NCI-H345 treated with DMSO at 0.1 percent for 48 hours (cell line): ENCODE results near the gene SON.
"Not testable (repeated sequence)": the region's sequence is repeated elsewhere in the genome, so short reads cannot be mapped to it uniquely, and the experiment has no call there.

Experiments
- DNase-seq: peaks from one replicate; lab custom pipeline; 2025; ENCODE audit not compliant: unreplicated experiment; lab: John Stamatoyannopoulos, UW

Gene SON, protein sequence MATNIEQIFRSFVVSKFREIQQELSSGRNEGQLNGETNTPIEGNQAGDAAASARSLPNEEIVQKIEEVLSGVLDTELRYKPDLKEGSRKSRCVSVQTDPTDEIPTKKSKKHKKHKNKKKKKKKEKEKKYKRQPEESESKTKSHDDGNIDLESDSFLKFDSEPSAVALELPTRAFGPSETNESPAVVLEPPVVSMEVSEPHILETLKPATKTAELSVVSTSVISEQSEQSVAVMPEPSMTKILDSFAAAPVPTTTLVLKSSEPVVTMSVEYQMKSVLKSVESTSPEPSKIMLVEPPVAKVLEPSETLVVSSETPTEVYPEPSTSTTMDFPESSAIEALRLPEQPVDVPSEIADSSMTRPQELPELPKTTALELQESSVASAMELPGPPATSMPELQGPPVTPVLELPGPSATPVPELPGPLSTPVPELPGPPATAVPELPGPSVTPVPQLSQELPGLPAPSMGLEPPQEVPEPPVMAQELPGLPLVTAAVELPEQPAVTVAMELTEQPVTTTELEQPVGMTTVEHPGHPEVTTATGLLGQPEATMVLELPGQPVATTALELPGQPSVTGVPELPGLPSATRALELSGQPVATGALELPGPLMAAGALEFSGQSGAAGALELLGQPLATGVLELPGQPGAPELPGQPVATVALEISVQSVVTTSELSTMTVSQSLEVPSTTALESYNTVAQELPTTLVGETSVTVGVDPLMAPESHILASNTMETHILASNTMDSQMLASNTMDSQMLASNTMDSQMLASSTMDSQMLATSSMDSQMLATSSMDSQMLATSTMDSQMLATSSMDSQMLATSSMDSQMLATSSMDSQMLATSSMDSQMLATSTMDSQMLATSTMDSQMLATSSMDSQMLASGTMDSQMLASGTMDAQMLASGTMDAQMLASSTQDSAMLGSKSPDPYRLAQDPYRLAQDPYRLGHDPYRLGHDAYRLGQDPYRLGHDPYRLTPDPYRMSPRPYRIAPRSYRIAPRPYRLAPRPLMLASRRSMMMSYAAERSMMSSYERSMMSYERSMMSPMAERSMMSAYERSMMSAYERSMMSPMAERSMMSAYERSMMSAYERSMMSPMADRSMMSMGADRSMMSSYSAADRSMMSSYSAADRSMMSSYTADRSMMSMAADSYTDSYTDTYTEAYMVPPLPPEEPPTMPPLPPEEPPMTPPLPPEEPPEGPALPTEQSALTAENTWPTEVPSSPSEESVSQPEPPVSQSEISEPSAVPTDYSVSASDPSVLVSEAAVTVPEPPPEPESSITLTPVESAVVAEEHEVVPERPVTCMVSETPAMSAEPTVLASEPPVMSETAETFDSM (N-terminal part only)

DNA sequence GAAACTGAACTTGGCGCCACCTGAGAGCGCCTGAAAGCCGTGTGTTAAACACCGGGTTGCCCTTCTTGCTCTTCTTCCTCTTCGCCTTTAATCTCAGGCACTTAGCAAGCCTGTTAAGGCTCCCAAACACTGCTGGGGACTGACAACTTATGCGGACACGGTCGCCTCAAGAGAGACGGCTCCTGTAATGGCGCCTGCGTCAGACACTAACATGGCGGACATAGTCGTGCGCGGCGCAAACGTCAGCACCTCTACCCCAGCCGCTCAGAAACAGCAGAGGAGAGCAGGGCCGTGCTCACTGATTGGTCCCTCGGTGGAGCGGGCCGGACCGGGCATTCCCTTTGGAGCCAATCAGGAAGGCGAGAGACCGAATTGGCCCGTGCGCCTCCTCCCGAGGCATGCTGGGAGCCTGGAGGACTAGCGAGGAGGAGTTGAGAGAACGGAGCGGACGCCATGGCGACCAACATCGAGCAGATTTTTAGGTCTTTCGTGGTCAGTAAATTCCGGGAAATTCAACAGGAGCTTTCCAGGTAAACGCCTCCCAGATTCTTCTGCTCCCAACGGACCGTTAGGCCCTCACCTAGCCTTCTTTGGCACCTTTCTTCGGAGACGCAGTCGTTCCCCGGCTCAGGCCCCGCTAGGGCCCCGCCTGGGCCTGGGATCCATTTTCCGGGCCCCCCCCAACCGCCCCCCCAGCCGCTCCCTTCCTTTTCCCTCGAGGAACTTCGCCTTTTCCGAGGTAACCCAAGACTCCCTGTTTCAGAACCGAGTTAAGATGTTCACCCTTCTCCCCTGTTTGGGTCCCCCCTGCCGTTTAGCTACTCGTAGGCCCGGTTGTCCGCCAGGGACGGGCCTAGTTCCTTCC is at the start of gene SON:
Gene SON (plus strand): TSS at position 399 of the 865 bp plus-strand sequence. CDS start 55 bp downstream, at position 454.
- peak; percentile 99 for DNase-seq

DNA sequence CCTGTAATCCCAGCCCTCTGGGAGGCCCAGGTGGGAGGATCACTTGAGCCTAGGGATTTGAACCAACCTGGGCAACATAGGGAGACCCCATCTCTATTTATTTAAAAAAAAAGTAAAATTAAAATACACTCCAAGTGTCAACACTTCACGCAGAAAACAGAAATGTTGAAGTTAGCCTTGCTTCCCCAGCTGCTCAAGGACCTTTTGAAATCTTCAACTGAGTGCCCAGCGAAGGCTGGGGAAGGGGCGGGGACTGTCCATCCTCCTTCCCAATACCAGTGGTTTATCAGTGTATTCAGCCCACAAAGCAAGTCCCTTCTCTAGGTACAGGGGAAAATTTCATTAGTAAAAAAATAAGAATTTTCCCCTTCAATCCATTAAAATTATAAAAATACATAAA is 49.1 kb upstream of the SON start:
- DNase-seq: no peak

DNA sequence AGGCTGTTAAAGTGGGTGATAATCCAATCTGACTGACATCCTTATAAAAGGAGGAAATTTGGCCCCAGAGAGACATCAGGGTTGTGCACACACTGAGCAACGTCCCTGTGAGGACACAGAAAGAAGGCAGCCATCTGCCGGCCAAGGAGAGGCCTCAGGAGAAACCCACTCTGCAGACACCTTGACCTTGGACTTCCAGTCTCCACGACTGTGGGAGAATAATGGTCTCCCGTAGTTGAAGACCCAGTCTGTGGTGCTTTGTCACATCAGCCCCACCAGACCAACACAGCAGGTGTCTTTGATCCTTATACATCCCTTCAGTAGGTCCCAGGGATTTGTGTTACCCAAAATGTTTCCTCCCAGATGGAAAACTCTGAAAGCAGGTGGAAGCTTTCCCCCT is 47.1 kb upstream of the SON start:
- no peak for DNase-seq

DNA sequence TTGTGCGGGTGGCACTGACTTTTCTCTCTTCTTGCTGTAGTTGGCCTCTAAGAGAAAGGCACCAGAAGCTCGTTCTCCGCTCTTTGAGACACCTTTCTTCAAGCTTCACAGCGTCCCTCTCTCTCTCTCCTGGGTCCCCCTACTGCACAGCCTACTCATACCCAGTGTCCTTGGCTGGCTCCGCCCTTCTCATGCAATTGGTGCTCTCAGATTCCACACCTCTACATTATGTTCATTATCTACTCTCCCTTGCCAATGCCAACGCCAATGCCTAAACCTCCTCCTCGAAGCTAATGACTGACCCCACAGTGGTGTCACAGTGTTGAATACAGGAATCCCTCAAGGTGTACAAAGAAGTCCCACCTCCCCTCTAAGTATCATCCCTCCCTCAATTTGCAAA is 46.5 kb upstream of the SON start:
- DNase-seq: no peak

DNA sequence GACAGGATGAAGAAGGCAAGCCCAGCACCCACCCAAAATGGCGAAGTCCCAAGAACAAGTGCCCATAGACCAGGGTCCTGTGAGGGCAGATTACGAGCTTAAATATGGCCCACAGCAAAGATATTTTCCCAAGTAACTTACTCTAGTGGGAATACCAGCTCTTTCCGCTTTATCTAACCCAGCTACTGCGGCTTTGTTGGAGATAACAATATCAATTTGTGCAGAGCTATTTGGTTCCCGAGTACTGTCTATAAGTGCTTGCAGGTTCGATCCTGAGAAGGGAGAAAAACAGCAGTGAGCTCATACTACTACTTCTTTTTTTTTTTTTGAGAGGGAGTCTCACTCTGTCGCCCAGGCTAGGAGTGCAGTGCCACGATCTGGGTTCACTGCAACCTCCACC is 37.0 kb upstream of the SON start:
- DNase-seq: no peak

DNA sequence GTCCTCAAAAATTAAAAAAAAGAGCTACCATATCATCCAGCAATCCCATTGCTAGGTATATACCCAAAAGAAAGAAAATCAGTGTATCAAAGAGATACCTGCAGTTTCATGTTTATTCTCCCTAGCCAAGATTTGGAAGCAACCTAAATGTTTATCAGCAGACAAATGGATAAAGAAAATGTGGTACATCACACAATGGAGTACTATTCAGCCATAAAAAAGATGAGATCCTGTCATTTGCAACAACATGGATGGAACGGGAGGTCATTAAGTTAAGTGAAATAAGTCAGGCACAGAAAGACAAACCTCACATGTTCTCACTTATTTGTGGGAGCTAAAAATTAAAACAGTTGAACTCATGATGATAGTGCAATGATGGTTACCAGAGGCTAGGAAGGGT is 35.8 kb upstream of the SON start:
- not testable (repeated sequence) for DNase-seq

DNA sequence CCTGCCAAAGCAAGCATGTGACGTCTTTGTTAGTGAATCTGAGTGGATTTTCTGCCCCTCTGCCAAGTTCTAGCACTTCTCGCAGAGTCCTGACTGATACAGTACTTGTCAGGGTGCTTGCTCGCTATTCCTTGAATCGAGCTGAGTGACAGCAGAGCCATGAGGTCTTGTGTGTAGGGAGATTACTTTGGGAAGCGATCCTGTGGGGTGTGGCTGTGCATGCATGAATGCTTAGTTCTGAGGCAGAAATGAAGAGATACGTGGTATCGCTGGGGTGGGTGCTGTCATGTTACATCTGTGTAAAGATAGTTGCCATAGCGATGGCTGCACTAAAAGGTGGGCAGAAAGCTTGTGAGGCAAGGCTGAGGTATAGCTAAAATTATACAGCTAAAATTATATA is 32.0 kb upstream of the SON start:
- DNase-seq: no peak

DNA sequence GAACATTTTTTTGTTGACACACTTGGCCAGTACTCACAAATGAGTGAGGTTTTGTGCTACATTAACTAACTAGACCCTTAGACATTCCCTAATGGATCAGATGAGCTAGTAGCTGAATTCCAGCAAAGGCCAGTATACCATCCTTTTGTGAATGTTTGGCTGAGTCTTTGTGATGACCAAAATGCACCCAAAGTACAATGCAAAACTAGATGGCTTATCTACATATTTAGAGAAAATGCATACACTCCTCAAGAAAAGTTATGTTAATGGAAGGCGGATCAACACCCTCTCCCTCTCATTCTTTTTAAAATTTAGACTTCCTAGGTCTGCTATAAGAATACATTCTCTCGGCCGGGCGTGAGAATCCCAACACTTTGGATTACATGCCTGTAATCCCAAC is 31.2 kb upstream of the SON start:
- DNase-seq: no peak

DNA sequence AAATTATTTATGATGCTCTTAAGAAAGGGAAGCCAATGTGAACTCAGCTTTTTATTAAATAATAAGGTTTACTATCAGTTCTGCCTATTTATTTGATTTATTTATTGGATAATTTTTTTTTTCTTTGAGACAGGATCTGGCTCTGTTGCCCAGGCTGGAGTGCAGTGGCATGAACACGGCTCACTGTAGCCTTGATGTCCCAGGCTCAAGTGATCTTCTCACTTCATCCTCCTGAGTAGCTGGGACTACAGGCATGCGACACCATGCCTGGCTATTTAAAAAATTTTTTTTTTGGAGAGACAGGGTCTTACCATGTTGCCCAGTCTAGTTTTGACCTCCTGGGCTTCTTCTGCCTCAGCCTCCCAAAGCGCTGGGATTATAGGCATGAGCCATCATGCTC is 30.4 kb upstream of the SON start:
- no peak for DNase-seq

DNA sequence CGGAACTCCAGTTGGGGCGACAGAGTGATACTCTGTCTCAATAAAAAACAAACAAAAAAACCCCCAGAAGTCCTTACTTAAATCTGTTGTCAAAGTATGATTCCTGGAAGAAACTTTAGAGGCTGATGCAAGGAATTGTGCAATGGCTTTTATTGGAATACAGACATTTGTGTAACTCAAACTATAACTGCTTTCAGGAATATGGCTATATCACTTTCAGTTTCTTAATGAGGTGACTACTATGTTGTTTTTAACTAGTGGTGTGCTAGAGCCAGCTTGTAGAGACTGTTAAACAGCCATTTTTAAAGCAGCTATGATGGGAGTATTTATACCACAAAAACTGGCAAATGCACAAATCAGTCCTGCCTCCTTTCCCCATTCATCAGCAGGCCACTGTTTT is 28.6 kb upstream of the SON start:
- DNase-seq: no peak

DNA sequence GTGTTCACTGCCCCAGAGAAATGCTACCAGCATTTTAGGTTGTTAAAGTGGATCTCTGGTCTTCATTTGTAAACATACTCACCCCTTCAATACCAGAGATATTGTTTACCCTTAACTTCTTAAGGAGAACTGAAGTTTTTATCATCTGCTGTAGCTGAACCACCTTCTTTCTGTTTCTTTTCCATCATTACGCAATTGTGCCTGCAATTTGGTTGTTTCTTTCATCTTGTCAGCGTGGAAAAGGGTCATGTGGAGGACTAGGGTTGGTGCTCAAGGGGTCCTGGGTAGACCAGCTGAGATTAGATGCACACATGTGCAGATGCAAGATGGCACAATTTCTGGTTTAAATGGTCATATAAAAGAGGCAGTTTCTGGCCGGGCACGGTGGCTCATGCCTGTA is 23.9 kb upstream of the SON start:
- DNase-seq: no peak

DNA sequence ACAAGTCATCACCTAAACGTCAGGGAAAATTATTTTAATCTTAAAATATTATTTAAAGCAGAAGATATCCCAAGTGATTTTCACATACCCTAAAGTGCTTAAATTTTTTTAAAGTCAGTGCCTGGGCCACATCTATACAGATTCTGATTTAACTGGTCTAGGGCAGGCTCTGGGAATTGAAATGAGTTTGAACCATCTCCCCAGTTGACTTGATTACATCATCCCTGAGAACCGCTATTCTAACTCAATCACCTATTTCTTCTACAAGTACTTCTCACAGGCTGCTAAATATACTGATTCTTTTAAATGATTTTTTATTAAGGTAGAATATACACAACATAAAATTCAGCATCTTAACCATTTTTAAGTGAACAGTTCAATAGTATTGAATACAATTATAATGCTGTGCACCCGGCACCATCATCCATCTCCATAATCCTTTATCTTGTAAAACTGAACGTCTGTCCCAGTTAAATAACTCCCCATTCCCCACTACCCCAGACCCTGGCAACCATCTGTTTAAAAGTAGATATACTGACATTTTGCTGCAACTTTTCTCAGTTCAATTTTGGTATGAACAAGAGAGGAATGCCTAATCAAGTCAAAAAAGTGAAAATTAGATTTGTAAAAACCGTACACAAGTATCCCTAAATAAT is 20.4 kb upstream of the SON start:
- no peak for DNase-seq

DNA sequence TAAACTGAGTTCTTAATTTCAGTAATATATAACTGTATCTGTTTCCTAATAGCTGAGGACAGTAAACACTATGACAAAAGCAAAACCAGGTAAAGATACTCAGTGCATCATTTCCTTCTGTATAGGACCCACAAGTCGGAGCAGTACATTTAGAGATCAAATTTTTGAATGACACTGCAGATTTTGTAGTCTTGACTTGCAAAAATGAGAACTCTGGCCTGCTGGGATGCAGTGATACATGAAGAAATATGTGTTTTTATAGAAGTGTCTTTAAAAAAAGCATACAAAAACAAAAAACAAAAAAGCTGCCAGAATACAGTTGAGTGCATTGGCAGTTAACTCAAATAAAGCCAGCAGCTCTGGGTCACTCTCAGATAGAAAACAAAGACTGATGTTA is 19.9 kb upstream of the SON start:
- no peak for DNase-seq

DNA sequence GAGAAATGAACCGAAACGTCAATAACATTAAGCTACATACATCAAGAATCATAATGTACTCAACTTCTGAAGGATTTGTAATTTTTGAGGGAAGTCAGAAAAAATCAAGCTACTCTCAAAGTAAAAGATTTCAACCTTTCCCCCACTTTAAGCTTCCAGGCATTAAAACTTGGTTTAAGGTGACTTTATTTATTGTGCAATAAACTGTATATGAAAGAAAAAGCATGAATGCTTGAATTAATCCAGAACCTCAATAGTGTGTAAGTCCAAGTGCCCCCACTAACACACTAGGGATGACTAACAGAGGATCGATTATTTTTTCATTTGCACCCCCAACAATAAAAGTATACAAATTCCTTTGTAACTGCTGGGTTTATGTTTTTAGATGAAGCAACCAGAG is 11.8 kb upstream of the SON start:
- DNase-seq: no peak

DNA sequence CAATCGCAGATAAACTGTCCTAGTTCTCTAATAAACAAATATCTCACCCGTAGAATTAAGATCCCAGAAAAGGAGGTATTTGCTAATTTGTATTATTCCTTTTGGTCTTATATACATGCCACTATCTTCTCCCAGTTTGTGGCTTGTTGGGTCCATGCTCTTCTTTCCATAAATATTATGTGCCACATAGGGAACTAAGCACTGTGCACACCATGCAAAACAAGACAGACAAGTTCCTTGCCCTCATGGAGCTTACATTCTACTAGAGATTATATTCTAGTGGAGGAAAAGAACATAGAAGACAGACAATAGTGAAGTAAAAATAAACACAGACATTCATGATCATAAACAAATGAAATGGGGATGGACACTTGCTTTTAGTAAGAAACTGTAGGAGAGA is 5.6 kb upstream of the SON start:
- no peak for DNase-seq

DNA sequence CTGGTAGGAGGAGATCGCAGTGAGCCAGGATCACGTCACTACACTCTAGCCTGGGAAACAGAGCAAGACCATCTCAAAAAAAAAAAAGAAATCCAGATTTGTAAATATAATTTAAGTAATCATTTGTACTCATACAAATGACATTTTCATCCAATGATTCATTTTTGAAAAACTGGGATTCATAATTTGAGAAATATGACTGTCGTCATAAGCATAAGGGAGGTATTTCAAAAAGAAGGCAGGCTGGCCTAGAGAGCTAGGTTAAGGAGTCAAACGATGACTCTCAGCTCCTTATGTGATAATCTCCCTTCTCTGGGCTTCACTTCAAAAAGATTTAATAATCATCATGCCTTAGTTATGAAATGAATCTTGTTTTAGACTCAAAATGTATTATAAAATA is 3.2 kb upstream of the SON start:
- DNase-seq: no peak

DNA sequence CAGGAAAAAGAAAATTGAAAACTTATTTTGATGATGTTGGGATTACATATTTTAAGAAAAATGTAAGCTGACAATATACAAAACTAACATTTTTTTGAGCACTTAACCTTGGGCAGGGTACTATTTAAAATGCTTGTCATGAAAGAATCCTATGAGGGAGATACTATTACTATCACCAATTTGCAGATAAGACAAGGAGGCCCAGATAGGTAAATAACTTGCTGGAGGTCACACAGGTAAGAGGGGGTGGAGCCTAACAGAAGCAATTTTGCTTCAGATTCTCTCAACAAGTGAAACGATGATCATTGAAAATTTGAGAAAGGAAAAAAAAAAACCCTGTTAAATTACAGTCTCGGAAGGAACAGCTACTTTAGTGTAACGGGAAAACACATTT is 2.1 kb upstream of the SON start:
- no peak for DNase-seq

DNA sequence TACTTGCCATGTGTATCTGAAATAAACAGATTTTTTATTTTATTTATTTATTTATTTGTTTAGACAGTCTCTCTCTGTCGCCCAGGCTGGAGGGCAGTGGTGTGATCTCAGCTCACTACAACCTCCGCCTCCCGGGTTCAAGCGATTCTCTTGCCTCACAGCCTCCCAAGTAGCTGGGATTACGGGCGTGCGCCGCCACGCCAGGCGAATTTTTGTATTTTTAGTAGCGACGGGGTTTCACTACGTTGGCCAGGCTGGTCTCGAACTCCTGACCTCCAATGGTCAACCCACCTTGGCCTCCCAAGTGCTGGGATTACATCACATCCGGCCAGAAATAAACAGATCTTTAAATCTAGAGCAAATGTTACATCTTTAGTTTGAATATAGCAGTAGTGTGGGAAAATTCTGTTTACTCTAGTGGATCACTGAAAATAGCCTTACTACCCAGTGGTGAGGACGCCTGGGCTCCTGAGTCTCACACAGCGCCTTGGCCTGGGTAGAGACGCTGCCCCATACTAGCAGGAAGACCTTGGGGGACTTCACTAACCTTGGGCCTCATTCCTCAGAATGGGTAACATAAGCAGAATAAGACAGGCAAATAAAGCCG is 1.6 kb upstream of the SON start:
- DNase-seq: no peak
